B cell (primary cell): ENCODE data around the gene WDR90. TPM values are rescaled to one million over a fixed set of nuclear protein-coding genes. Genes with fewer than 3 reads are reported as not detected.

ENCODE experiments used
- ATAC-seq: fragments of 200-7000 bp; cut with Tn5 transposase; one replicate; pipeline ENCODE4 v1.10.0; 2021; ENCODE audit warnings: low read depth, mild to moderate bottlenecking, moderate number of reproducible peaks, moderate library complexity
- CTCF ChIA-PET: fragments of 350-600 bp; sonication (Branson Sonifier 250); formaldehyde crosslinking; loops from one replicate; lab custom pipeline; 2021; ENCODE audit warnings: antibody characterized with exemption, inconsistent platforms; lab: Charles Lee
- POLR2A ChIA-PET: fragments of 350-600 bp; sonication (Branson Sonifier 250); formaldehyde crosslinking; loops from one replicate; lab custom pipeline; 2021; ENCODE audit warnings: antibody characterized with exemption; lab: Charles Lee
- DNase-seq: peaks from one replicate; pipeline ENCODE4 v3.0.0; 2013
- H2AFZ ChIP-seq: 2 replicates; pipeline ENCODE4 v1.6.1; 2012; ENCODE audit warnings: mild to moderate bottlenecking, low read depth, low read length; ENCODE audit not compliant: insufficient read depth, poor library complexity, severe bottlenecking
- H3K27ac ChIP-seq, 2 donors: 1 replicate in 1 of 2; 2 replicates in 1 of 2; pipeline ENCODE4 v1.5.1; 2012 to 2013; ENCODE audit warnings: low read length in 2 of 2, mild to moderate bottlenecking in 2 of 2, moderate library complexity in 1 of 2
- H3K27me3 ChIP-seq, 4 experiments: fragments of 200-600 bp in 1 of 4; sonication (generic) in 1 of 4; replicated peaks in 1 of 4; 1 replicate in 2 of 4; 2 replicates in 2 of 4; pipeline versions ENCODE4 v1.6.1 to v1.7.0; 2013 to 2016; ENCODE audit warnings: low read length in 3 of 4, mild to moderate bottlenecking in 2 of 4, mixed read lengths in 1 of 4, moderate library complexity in 1 of 4; ENCODE audit not compliant: insufficient read depth in 4 of 4, control insufficient read depth in 3 of 4; ENCODE audit errors: control extremely low read depth in 1 of 4
- H3K36me3 ChIP-seq, 2 experiments: replicated peaks in 1 of 2; 1 replicate in 1 of 2; 2 replicates in 1 of 2; pipeline versions ENCODE4 v1.6.1 to v1.7.1; 2013; ENCODE audit warnings: low read length in 1 of 2; ENCODE audit not compliant: insufficient read depth in 2 of 2, control insufficient read depth in 1 of 2; ENCODE audit errors: control extremely low read depth in 1 of 2, extremely low read depth in 1 of 2
- H3K4me1 ChIP-seq, 2 donors: fragments of 200-600 bp in 1 of 2; sonication (generic) in 1 of 2; 1 replicate in 1 of 2; 2 replicates in 1 of 2; pipeline versions ENCODE4 v1.5.1 to v1.6.1; 2013 to 2017; ENCODE audit warnings: low read length in 2 of 2; ENCODE audit not compliant: control insufficient read depth in 2 of 2, insufficient read depth in 2 of 2
- H3K4me2 ChIP-seq: replicated peaks from 2 replicates; pipeline ENCODE3; 2012; ENCODE audit warnings: mild to moderate bottlenecking, low read depth, low read length; ENCODE audit not compliant: poor library complexity, severe bottlenecking
- H3K4me3 ChIP-seq, 5 experiments: fragments of 200-600 bp in 1 of 5; sonication (generic) in 1 of 5; 1 replicate in 3 of 5; 2 replicates in 2 of 5; pipeline versions ENCODE4 v1.5.1 to v1.7.0; 2011 to 2016; ENCODE audit warnings: low read length in 4 of 5, mild to moderate bottlenecking in 4 of 5, low read depth in 2 of 5, control low read depth in 1 of 5, moderate library complexity in 1 of 5; ENCODE audit not compliant: insufficient read depth in 1 of 5; ENCODE audit errors: control extremely low read depth in 1 of 5, extremely low read depth in 1 of 5
- H3K79me2 ChIP-seq: fragments of 200-600 bp; sonication (generic); one replicate; pipeline ENCODE4 v1.6.0; 2016; ENCODE audit warnings: low read length; ENCODE audit not compliant: control insufficient read depth, insufficient read depth
- H3K9ac ChIP-seq: fragments of 200-600 bp; sonication (generic); 2 replicates; pipeline ENCODE4 v1.6.1; 2017; ENCODE audit warnings: mild to moderate bottlenecking, low read length, moderate library complexity
- H3K9me3 ChIP-seq, 3 donors: one replicate each; pipeline versions ENCODE4 v1.6.1 to v1.7.1; 2013; ENCODE audit warnings: low read length in 2 of 3; ENCODE audit not compliant: control insufficient read depth in 2 of 3, insufficient read depth in 1 of 3; ENCODE audit errors: control extremely low read depth in 1 of 3
- H4K20me1 ChIP-seq: 2 replicates; pipeline ENCODE4 v1.6.0; 2012; ENCODE audit warnings: mild to moderate bottlenecking, low read length; ENCODE audit not compliant: insufficient read depth, control insufficient read depth, poor library complexity, severe bottlenecking
- H3K27ac Mint-ChIP-seq: one replicate; pipeline ENCODE4 v1.8.0; 2021; ENCODE audit warnings: mixed read lengths
- H3K27me3 Mint-ChIP-seq: one replicate; pipeline ENCODE4 v1.8.0; 2021; ENCODE audit warnings: mixed read lengths
- H3K4me1 Mint-ChIP-seq: one replicate; pipeline ENCODE4 v1.8.0; 2021; ENCODE audit warnings: mixed read lengths
- H3K4me3 Mint-ChIP-seq: one replicate; pipeline ENCODE4 v1.8.0; 2021; ENCODE audit warnings: mixed read lengths
- H3K9me3 Mint-ChIP-seq: one replicate; pipeline ENCODE4 v1.8.0; 2022; ENCODE audit warnings: mixed read lengths; ENCODE audit not compliant: insufficient read depth
- CTCF ChIP-seq: fragments of 200-600 bp; IDR thresholded peaks from one replicate; pipeline ENCODE4 v1.8.0; 2022; ENCODE audit warnings: antibody characterized with exemption, mild to moderate bottlenecking
- EZH2 ChIP-seq: IDR thresholded peaks from 2 replicates; pipeline ENCODE4 v1.6.1; 2012; ENCODE audit warnings: borderline replicate concordance, low read depth, mild to moderate bottlenecking, moderate library complexity, low read length; ENCODE audit not compliant: insufficient read depth, poor library complexity, severe bottlenecking
- WGBS: methylation state at CpG from one replicate; pipeline ENCODE4 v1.1.5; 2013; ENCODE audit warnings: missing lambda C conversion rate; ENCODE audit not compliant: insufficient coverage; 5-methylcytosine and 5-hydroxymethylcytosine counted together
- intact Hi-C: fragments of 100-400 bp; cut with micrococcal nuclease; formaldehyde crosslinking; loops from one replicate; pipeline ENCODE4 v1.10.0; 2022
- polyA plus RNA-seq: library from polyadenylated mRNA; depleted of rRNA; stranded (reverse); fragments of >200 nt; gene quantifications from 2 replicates; pipeline ENCODE4 v1.2.3, GENCODE V29; 2012
- total RNA-seq, 2 donors: library from RNA; stranded (reverse); fragments of 120-200 nt in 1 of 2; gene quantifications; 1 replicate in 1 of 2; 2 replicates in 1 of 2; pipeline versions ENCODE4 v1.2.3 to v1.2.4, GENCODE V29; 2013 to 2022

The WDR90 gene
- total and polyA plus RNA-seq, 2 donors (not counting 1 experiment from before 2014, with no cell fraction given): 23.1 to 34.7 TPM

GRCh38 chr16:637081-638018 lies 11.8 kb upstream of the WDR90 start:
- 24% methylated on average over 47 of the region's 53 CpGs for WGBS
- H3K27me3 ChIP-seq: no peaks in the 10 kb centered on the region
- ATAC-seq (peak; percentile 70), DNase-seq (no peak)
- Mint-ChIP-seq H3K4me1 (peaks cover 23% of the 10 kb centered on the region), H3K27ac (peak overlapping the region; percentile 98), H3K4me3 (peak overlapping the region; percentile 98), H3K27me3 (no peaks in the 10 kb centered on the region), H3K9me3 (no peaks in the 10 kb centered on the region)
- peak overlapping the region; percentile 94 for H3K4me2 ChIP-seq
- H3K9me3 ChIP-seq: no peaks in the 10 kb centered on the region
- H3K4me1 ChIP-seq: peaks cover 14 to 45% of the 10 kb centered on the region in 2 donors
- no peak for TF ChIP-seq EZH2
- TF ChIP-seq CTCF: no peak
- peaks cover 0 to 3% of the 10 kb centered on the region in 2 experiments for H3K36me3 ChIP-seq
- peak overlapping the region in 1 of 2 donors; percentile 83 for H3K27ac ChIP-seq
- peak overlapping the region; percentile 91 for H3K9ac ChIP-seq
- peaks cover 13% of the 10 kb centered on the region for H4K20me1 ChIP-seq
- H2AFZ ChIP-seq: peak overlapping the region; percentile 83
- peak overlapping the region in 4 of 5 experiments; percentile 84 to 95 (median 86) for H3K4me3 ChIP-seq
- intact Hi-C loops: loop anchor here (1.0 kb wide), 1 partner anchor 23 kb away; no protein-coding TSS in a partner anchor
- CTCF ChIA-PET: interaction anchor here (1.5 to 1.6 kb wide), 4 partner anchors 11 to 27 kb away, joined by 3 to 6 read pairs (median 6); partner anchors contain the start of gene WDR90
- peaks cover 11% of the 10 kb centered on the region for H3K79me2 ChIP-seq
- POLR2A ChIA-PET: interaction anchor here (0.5 to 1.8 kb wide), 8 partner anchors 13 to 404 kb away, joined by 3 to 6 read pairs (median 4); partner anchors contain the start of genes NHLRC4 and RHOT2
